A673 (cell line): ENCODE measurements around the gene ITGB3. TPM values are rescaled to one million over a fixed set of nuclear protein-coding genes. Genes with fewer than 3 reads are reported as not detected.

ENCODE experiments used
- BruUV-seq: library from RNA; stranded (reverse); fragments of 400-500 nt; replicated peaks from 2 replicates; lab custom pipeline; 2021; lab: Mats Ljungman, UMichigan
- CTCF ChIA-PET: fragments of 300-600 bp; sonication (Branson Sonifier 250); formaldehyde crosslinking; loops from one replicate; lab custom pipeline; 2022; ENCODE audit warnings: antibody characterized with exemption; lab: Charles Lee
- POLR2A ChIA-PET: fragments of 300-600 bp; sonication (Branson Sonifier 250); formaldehyde crosslinking; loops from one replicate; lab custom pipeline; 2022; ENCODE audit warnings: antibody characterized with exemption; ENCODE audit not compliant: low non-redundant PET; lab: Charles Lee
- DNase-seq: peaks from one replicate; pipeline ENCODE4 v3.0.0-alpha.2; 2015; ENCODE audit warnings: low spot score
- H3K27ac ChIP-seq: fragments of 200-600 bp; sonication (generic); 2 replicates; pipeline ENCODE4 v1.5.1; 2016; ENCODE audit warnings: mixed run types, low read depth, mild to moderate bottlenecking, mixed read lengths, antibody characterized with exemption, low read length; ENCODE audit not compliant: poor library complexity, severe bottlenecking
- H3K27me3 ChIP-seq: fragments of 200-600 bp; sonication (generic); replicated peaks from 2 replicates; pipeline ENCODE4 v1.6.1; 2017; ENCODE audit warnings: mixed run types, low read depth, mild to moderate bottlenecking, mixed read lengths, antibody characterized with exemption, low read length; ENCODE audit not compliant: insufficient read depth, poor library complexity
- H3K36me3 ChIP-seq: fragments of 200-600 bp; sonication (generic); 2 replicates; pipeline ENCODE4 v1.6.1; 2016; ENCODE audit warnings: mixed run types, mild to moderate bottlenecking, mixed read lengths, antibody characterized with exemption, low read length; ENCODE audit not compliant: insufficient read depth, poor library complexity, severe bottlenecking
- H3K4me1 ChIP-seq: fragments of 200-600 bp; sonication (generic); 2 replicates; pipeline ENCODE4 v1.6.1; 2017; ENCODE audit warnings: mixed run types, mild to moderate bottlenecking, mixed read lengths, antibody characterized with exemption, low read length; ENCODE audit not compliant: insufficient read depth, poor library complexity, severe bottlenecking
- H3K4me3 ChIP-seq: fragments of 200-600 bp; sonication (generic); 2 replicates; pipeline ENCODE4 v1.5.1; 2016; ENCODE audit warnings: low read depth, mixed run types, mild to moderate bottlenecking, mixed read lengths, low read length; ENCODE audit not compliant: poor library complexity, severe bottlenecking
- H3K9me3 ChIP-seq: fragments of 200-600 bp; sonication (generic); 2 replicates; pipeline ENCODE4 v1.6.1; 2016; ENCODE audit warnings: mixed run types, low read depth, mild to moderate bottlenecking, mixed read lengths, antibody characterized with exemption, low read length; ENCODE audit not compliant: poor library complexity, severe bottlenecking
- CTCF ChIP-seq: fragments of 300-800, 200-600 bp; sonication (generic); conservative IDR thresholded peaks from 2 replicates; pipeline ENCODE4 v1.5.1; 2017; ENCODE audit warnings: low read depth, mild to moderate bottlenecking, antibody characterized with exemption, low read length, moderate library complexity, mixed read lengths
- EZH2 ChIP-seq: fragments of 200-600 bp; sonication (generic); IDR thresholded peaks from 2 replicates; pipeline ENCODE4 v1.6.1; 2017; ENCODE audit warnings: borderline replicate concordance, low read depth, mild to moderate bottlenecking, mixed read lengths, antibody characterized with exemption, low read length; ENCODE audit not compliant: poor library complexity, severe bottlenecking
- intact Hi-C: fragments of 100-400 bp; cut with micrococcal nuclease; formaldehyde crosslinking; loops from one replicate; pipeline ENCODE4 v1.10.0; 2022; ENCODE audit not compliant: unreplicated experiment
- total RNA-seq: library from RNA; stranded (reverse); gene quantifications from 2 replicates; pipeline ENCODE4 v1.2.3, GENCODE V29; 2021

The ITGB3 gene
- total RNA-seq, 1 experiment from 2014 or later, result not detected

DNA sequence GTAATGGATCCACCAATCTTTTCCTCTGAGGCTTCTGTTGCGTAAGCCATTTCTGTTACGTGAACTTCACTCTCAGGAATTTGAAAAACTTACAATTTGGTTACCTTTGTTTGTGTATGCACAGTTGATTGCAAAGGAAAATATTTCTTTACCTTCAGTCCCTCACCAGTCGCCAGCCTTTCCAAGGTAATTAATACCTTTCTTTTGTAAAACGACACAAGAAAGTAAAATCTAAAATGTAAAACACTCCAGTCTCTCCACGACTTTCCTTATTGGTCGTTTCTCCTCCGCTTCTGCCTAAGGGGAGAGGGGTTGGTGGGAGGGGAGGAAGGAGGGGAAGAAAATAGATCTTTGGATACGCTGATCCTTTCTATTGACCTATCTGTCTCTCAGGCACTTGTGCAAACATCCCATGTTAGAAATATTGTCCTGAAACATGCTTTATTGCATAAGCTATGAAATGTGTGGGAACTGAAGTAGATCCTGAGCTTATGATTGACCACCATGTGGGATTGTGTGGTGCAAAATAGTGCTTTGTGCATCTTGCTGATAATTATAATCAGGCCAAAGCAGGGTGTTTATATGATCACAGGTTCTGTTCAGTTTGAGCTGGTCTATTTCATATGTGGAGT lies 37.7 kb downstream of the ITGB3 start:
- H3K4me1 ChIP-seq, result no peaks in the 10 kb centered on the region
- POLR2A ChIA-PET, result no interaction called here
- no peak overlapping the region for H3K27ac ChIP-seq
- no peak for DNase-seq
- TF ChIP-seq EZH2 (no peak), CTCF (no peak)
- CTCF ChIA-PET, result no interaction called here
- BruUV-seq, result no TSS peak
- no peaks in the 10 kb centered on the region for H3K27me3 ChIP-seq
- H3K9me3 ChIP-seq, result no peaks in the 10 kb centered on the region
- intact Hi-C loops, result no loop called here
- no peak overlapping the region for H3K4me3 ChIP-seq
- H3K36me3 ChIP-seq, result no peaks in the 10 kb centered on the region

- BruUV-seq, result no TSS peak
- H3K4me3 ChIP-seq, result no peak overlapping the region
- CTCF ChIA-PET, result no interaction called here
These were observed 38.6 kb downstream of the ITGB3 start for GRCh38 chr17:47292206-47292605.

GRCh38 chr17:47295037-47295873 lies 41.6 kb downstream of the ITGB3 start:
- no TSS peak for BruUV-seq
- TF ChIP-seq EZH2, result no peak
- TF ChIP-seq CTCF, result no peak
- H3K4me3 ChIP-seq, result no peak overlapping the region
- no peaks in the 10 kb centered on the region for H3K9me3 ChIP-seq
- no peaks in the 10 kb centered on the region for H3K36me3 ChIP-seq
- intact Hi-C loops, result no loop called here
- CTCF ChIA-PET, result no interaction called here
- POLR2A ChIA-PET, result no interaction called here
- DNase-seq, result no peak
- no peak overlapping the region for H3K27ac ChIP-seq
- H3K4me1 ChIP-seq, result no peaks in the 10 kb centered on the region
- H3K27me3 ChIP-seq, result no peaks in the 10 kb centered on the region

More at GRCh38 chr17:47292206-47292605, 38.6 kb downstream of the ITGB3 start:
- POLR2A ChIA-PET, result no interaction called here
- TF ChIP-seq EZH2 (no peak), CTCF (no peak)
- H3K4me1 ChIP-seq, result no peaks in the 10 kb centered on the region
- intact Hi-C loops, result no loop called here
- DNase-seq, result no peak
- H3K27ac ChIP-seq, result no peak overlapping the region
- H3K27me3 ChIP-seq, result no peaks in the 10 kb centered on the region
- H3K36me3 ChIP-seq, result no peaks in the 10 kb centered on the region
- H3K9me3 ChIP-seq, result no peaks in the 10 kb centered on the region
